ENCODE data around the gene GJB2. TPM values are rescaled to one million over a fixed set of nuclear protein-coding genes. Genes with fewer than 3 reads are reported as not detected.

GJB2 gene
- total and polyA plus RNA-seq, 2 of the 8 experiments (the other 6 are each of a cell fraction or from before 2014, with no cell fraction given), result 0.20 to 0.21 TPM

GRCh38 chr13:20149762-20150161 lies 43.0 kb downstream of the GJB2 start:
- Histone ChIP-seq H3K56ac (replicated peaks; ENCODE audit: insufficient read length, low read depth, low read length) (no peak overlapping the region), H3K23me2 (ENCODE audit: low read depth, low read length) (no peaks in the 10 kb centered on the region), H3K27me3 (replicated peaks in 1 of 4; ENCODE audit: control insufficient read depth in 3 of 4, extremely low read depth in 1 of 4, insufficient read depth in 3 of 4, low read length in 3 of 4) (no peaks in the 10 kb centered on the region), H3K4me2 (ENCODE audit: insufficient read depth in 1 of 2, low read depth in 2 of 2, low read length in 2 of 2) (no peak overlapping the region), H4K91ac (replicated peaks; ENCODE audit: insufficient read length, low read length) (no peak overlapping the region), H3K18ac (ENCODE audit: extremely low read depth, low read length) (no peak overlapping the region), H2BK12ac (ENCODE audit: low read depth, low read length) (no peak overlapping the region), H2BK5ac (ENCODE audit: low read depth, low read length) (no peak overlapping the region), H3K9me3 (ENCODE audit: insufficient read depth in 2 of 2, low read depth in 1 of 2, low read length in 1 of 2) (no peaks in the 10 kb centered on the region), H3K14ac (ENCODE audit: insufficient read length) (no peak overlapping the region), H3K4me1 (replicated peaks in 1 of 4; ENCODE audit: control insufficient read depth in 3 of 4, insufficient read depth in 4 of 4, low read length in 3 of 4) (no peaks in the 10 kb centered on the region; a peak in 1 of 7 replicates), H2AK5ac (ENCODE audit: low read depth, low read length) (no peak overlapping the region), H4K5ac (ENCODE audit: insufficient read length, low read depth, low read length) (no peak overlapping the region), H3K23ac (ENCODE audit: insufficient read length) (no peak overlapping the region), H2BK120ac (replicated peaks; ENCODE audit: low read depth, low read length) (no peak overlapping the region), H3K79me1 (ENCODE audit: low read depth, low read length) (no peaks in the 10 kb centered on the region), H3K4ac (replicated peaks; ENCODE audit: insufficient read length, low read depth, low read length) (no peak overlapping the region), H2BK15ac (ENCODE audit: low read length) (no peak overlapping the region), H3K36me3 (ENCODE audit: control insufficient read depth in 2 of 4, insufficient read depth in 4 of 4, low read length in 3 of 4) (no peaks in the 10 kb centered on the region), H4K8ac (ENCODE audit: extremely low read depth, insufficient read depth, low read length) (no peak overlapping the region), H4K20me1 (replicated peaks in 1 of 2; ENCODE audit: control insufficient read depth in 1 of 2, insufficient read depth in 2 of 2, low read length in 2 of 2) (no peaks in the 10 kb centered on the region), H3K4me3 (ENCODE audit: extremely low read depth in 1 of 4, insufficient read depth in 2 of 4, low read depth in 3 of 4, low read length in 4 of 4) (no peak overlapping the region), H2AFZ (ENCODE audit: low read length) (no peak overlapping the region), H3K79me2 (ENCODE audit: control insufficient read depth in 1 of 2, insufficient read depth in 2 of 2, low read length in 2 of 2) (no peaks in the 10 kb centered on the region), H2BK20ac (ENCODE audit: low read length) (no peak overlapping the region), H3K27ac (ENCODE audit: low read depth, low read length) (no peak overlapping the region), H3K9ac (replicated peaks in 1 of 4; ENCODE audit: extremely low read depth in 1 of 4, low read depth in 3 of 4, low read length in 3 of 4) (no peak overlapping the region)
- WGBS, 2 experiments (ENCODE audit: extremely low coverage in 1 of 2, insufficient coverage in 1 of 2, insufficient read length in 1 of 2, insufficient replicate concordance in 2 of 2, low coverage in 1 of 2, low lambda C conversion rate in 2 of 2, missing lambda C conversion rate in 1 of 2), result 91% methylated on average over 9 of the region's 9 CpGs; no CpG with 5 or more reads in 1 of the 2 experiments
- TF ChIP-seq RAD21 (IDR thresholded peaks at IDR 0.05 in 1 of 2, conservative IDR thresholded peaks at IDR 0.05 in 1 of 2; ENCODE audit: low read depth in 2 of 2, low read length in 2 of 2) (no peak), CTCF (IDR thresholded peaks at IDR 0.05; ENCODE audit: control extremely low read depth in 1 of 3, insufficient read depth in 1 of 3, low read depth in 1 of 3, low read length in 3 of 3) (no peak), SP4 (IDR thresholded peaks at IDR 0.05; ENCODE audit: low read length) (no peak), RFX5 (IDR thresholded peaks at IDR 0.05; ENCODE audit: borderline replicate concordance, low read depth, low read length) (no peak)
- no peak for DNase-seq (ENCODE audit: low read depth in 1 of 2, low spot score in 2 of 2)
- POLR2A ChIA-PET (ENCODE audit: partially characterized antibody), result no interaction called here
- CTCF ChIA-PET (ENCODE audit: partially characterized antibody), result interaction anchor here (0.6 to 1.8 kb wide), 2 partner anchors 18 to 124 kb away, joined by 3 to 5 read pairs; no protein-coding TSS in a partner anchor
- FAIRE-seq, result no peak
